Body of pancreas (tissue), 4 donors: ENCODE data around the gene HCFC1.

Experiments used
- POLR2A ChIP-seq, 3 donors: fragments of 450-650 bp; IDR thresholded peaks; one replicate each; pipeline ENCODE4 v1.6.1; 2016; ENCODE audit warnings: antibody characterized with exemption in 3 of 3, mild to moderate bottlenecking in 2 of 3
- TF ChIP-seq, protein P1 (sequence below), 7 experiments: fragments of 450-650 bp in 4 of 7; fragments of 200-600 bp in 3 of 7; sonication (generic) in 3 of 7; IDR thresholded peaks; one replicate each; pipeline ENCODE4 v1.5.1; 2016 to 2019; ENCODE audit warnings: antibody characterized with exemption in 7 of 7

DNA sequence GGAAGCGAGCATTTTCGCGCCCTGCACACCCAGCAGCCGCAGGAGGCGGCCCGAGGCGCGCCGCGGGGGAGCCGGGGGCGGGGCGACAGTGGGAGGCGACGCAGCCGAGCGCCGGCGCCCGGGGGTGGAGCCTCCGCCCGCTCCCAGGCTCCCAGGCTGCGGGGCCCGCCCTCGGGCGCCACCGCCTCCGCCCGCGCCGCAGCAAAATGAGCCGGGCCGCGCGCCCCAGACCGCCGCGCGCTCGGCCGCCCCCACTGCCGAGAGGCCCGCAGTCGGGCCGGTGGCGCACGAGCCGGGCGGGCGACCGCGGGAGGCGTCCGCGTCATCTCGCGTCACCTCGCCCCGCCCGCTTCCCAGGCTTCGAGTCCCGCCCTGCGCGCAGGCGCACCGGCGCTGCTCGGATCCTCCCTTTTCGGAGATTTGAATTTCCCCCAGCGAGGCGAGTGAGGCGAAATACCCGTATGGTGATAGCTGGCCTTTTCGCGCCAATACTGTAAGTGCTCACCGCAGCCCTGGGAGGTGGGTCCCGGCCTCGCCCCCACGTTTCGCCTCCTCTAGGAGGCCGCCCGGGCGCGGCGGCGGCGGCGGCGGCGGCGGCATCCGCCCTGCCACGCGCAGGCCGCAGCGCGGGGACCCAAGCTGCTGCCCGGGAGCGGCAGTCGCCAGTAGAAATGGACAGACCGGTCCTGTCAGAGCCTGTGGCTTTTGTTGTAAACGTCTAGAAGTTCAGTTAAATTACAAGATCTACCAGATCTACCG lies 929 bp upstream of the HCFC1 start, which contains the start of gene TMEM187:
- peak in 2 of 3 donors; percentile 37 to 57 for TF ChIP-seq POLR2A (IDR thresholded peaks at IDR 0.05)
- TF ChIP-seq, protein P1, sequence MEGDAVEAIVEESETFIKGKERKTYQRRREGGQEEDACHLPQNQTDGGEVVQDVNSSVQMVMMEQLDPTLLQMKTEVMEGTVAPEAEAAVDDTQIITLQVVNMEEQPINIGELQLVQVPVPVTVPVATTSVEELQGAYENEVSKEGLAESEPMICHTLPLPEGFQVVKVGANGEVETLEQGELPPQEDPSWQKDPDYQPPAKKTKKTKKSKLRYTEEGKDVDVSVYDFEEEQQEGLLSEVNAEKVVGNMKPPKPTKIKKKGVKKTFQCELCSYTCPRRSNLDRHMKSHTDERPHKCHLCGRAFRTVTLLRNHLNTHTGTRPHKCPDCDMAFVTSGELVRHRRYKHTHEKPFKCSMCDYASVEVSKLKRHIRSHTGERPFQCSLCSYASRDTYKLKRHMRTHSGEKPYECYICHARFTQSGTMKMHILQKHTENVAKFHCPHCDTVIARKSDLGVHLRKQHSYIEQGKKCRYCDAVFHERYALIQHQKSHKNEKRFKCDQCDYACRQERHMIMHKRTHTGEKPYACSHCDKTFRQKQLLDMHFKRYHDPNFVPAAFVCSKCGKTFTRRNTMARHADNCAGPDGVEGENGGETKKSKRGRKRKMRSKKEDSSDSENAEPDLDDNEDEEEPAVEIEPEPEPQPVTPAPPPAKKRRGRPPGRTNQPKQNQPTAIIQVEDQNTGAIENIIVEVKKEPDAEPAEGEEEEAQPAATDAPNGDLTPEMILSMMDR (IDR thresholded peaks at IDR 0.05) = no peak
